GM21390 (cell line): Measurements from ENCODE around the gene FMNL1.

Source experiments
- ATAC-seq: cut with Tn5 transposase; IDR thresholded peaks from one replicate; pipeline ENCODE4 v1.9.1; 2021; ENCODE audit not compliant: unreplicated experiment

FMNL1 gene

GRCh38 chr17:45255358-45255757 is 33.7 kb downstream of the FMNL1 start:
- ATAC-seq, result no peak

DNA sequence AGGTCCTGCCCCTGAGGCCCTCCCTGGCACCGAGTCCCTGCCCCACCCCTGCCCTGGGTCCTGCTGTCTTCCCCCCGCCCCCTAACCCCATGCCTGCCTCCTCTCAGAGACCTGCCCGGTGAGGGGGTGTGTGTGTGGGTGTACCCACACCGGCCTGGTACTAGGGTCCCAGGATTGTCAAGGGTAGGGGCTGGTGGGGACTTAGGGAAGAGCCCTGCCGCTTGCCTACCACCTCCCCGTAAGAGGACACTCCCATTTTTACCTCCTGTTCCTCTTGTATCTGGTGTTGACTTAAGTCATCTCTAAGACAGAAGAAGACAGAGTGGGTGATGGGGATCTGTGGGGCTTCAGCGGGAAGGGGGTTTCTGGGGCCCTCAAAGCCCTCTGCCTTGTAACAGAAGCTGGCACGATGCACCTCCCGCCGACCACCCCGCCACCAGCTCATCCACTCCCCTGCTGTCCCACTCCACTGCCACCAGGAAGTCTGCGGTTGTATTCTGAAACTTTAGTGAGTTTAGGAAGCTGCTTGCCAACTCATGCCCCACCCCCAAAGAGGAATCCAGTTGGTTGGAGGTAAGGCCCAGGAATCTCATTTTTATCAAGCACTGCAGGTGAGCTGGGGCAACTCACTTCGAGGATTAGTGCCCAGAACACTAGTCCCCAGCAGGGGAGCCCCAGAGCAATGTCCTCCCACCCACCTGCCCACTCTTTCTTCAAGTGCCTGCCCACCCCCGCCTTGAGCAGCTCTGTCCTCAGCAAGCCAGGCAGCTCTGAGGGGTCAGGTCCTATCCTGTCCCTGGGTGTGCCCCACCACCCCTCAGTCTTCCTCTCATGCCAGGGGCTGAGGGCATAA is 34.7 kb downstream of the FMNL1 start:
- no peak for ATAC-seq

DNA sequence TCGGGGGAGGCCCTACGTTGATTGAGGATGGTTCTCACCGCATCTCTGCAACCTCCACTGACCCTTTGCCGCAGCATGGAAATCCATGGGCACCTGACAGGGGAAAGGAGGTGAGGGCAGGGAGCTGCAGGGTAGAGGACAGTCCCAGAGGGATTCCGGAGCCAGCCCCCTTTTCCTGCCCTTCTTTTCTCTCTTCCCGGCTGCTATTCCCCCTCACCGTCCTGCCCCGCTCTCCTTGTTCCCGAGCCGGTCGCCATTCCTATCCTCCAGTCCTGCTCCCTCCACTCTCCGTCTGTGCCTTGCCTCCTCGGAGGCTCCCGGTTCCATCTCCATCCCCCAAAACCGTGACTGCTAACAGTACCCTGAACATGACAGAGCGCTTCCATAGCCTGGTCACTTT is 35.4 kb downstream of the FMNL1 start:
- ATAC-seq, result no peak

- ATAC-seq, result no peak
These were observed 37.3 kb downstream of the FMNL1 start for GRCh38 chr17:45258981-45259380.

GRCh38 chr17:45260204-45260783 is 38.6 kb downstream of the FMNL1 start:
- no peak for ATAC-seq

- ATAC-seq, result no peak
These were observed 40.2 kb downstream of the FMNL1 start, which contains the start of gene SPATA32 for GRCh38 chr17:45261577-45262515. Gene SPATA32 (minus strand): TSS chr17:45262094. CDS start chr17:45262016, 78 bp downstream.

- ATAC-seq, result no peak
These were observed 41.1 kb downstream of the FMNL1 start for GRCh38 chr17:45262516-45263476.

- no peak for ATAC-seq
These were observed 41.8 kb downstream of the FMNL1 start for GRCh38 chr17:45263477-45263860.

GRCh38 chr17:45264430-45264829 is 42.7 kb downstream of the FMNL1 start:
- ATAC-seq, result no peak

- no peak for ATAC-seq
These were observed 43.3 kb downstream of the FMNL1 start for GRCh38 chr17:45264988-45265387.

GRCh38 chr17:45265821-45266220 is 44.1 kb downstream of the FMNL1 start:
- no peak for ATAC-seq

DNA sequence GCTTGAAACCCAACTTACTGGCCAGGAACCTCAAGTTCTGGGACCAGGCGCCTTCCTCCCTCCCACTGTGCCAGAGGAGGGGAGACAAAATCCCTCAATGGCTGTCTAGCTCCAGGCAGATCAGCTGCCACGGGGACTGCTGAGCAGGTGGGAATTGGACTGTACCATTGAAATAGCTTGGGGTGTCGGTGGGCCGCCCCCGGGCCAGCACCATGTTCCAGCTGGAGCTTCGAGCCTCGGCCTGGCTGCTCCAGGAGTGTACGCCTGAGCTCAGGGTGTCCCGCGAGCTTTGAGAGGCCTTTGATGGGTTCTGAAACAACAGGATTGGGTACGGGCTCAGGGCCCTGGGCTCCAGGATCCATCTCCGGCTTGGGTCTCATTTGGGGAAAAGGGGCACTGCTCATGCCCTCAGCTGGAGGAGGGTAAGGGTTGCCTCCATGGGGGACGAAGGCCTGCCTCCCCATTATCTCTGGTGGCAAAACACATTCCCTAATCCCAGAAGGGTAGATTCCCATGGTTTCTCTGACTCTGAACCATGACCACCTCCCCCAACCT is 44.8 kb downstream of the FMNL1 start:
- no peak for ATAC-seq

DNA sequence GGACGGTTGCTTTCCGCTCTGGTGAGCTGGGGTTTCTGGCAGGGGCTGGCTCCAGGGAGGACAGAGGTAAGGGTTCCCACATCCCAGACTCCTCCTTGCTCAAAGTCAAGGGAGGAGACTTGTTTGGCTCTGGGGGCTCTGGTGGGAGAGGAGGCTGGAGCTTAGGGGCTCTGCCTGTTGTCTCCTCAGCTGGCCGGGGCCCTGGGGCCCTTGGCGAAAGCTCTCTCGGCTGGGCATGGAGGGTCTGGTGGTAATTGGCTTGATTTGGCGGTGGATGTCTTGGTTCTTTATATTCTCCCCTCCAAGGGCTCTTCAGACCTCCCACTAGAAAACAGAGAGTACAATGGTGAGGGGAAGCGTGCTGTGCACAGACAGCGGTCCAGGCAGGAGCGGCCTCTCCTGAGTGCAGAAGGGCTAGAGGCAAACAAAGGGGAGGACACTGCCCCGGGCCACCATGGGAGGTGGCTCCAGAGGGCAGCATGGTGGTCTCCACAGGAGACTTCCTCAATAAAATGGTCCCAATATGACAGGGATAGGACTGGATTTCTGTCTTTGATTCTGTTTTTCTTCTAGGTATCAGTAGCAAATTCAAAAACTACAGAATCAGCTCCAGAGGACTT is 45.9 kb downstream of the FMNL1 start:
- no peak for ATAC-seq

DNA sequence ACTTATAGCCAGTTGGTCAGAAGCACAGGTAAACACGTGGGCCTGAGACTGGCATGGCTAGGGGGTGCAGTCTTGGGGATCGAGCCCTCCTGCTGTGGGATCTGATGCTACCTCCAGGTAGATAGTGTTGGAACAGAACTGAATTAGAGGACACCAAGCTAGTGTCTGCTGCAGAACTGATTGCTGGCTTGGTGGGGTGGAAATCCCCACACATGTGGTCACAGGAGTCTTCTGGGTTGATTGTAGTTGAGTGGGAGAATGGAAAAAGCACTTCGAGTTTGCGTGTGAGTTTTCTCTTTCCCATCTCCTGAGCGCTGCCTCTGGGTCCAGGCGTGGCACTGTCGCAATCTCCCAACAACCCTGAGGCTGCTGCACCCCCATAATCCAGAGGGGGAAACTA is 48.2 kb downstream of the FMNL1 start:
- no peak for ATAC-seq

DNA sequence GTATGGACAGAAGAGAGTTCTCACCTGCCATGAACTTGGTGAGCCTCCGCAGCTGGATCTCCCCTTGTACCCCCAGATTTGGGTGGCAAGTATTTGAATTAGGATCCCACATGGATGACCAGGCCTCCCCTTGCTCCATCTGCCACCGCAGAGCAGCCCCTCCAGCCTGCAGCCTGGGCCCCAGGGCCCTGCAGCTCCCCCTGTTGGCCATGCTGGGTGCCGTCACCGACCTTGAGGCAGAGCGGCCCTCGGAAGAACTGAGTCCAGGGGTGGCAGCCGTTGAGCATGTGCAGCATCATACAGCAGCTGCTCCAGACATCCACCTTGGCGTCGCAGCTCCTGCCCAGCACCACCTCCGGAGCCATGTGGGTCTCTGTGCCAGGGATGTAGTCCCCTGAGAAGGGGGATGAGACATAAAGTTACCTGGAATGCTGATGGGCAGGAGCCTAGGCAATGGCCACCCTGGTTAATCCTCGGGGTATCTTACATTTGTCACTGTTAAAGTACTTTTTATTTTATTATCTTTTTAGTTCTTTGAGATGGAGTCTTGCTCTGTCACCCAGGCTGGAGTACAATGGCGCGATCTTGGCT is 49.2 kb downstream of the FMNL1 start:
- no peak for ATAC-seq

GRCh38 chr17:45271603-45272002 is 49.9 kb downstream of the FMNL1 start:
- no peak for ATAC-seq

DNA sequence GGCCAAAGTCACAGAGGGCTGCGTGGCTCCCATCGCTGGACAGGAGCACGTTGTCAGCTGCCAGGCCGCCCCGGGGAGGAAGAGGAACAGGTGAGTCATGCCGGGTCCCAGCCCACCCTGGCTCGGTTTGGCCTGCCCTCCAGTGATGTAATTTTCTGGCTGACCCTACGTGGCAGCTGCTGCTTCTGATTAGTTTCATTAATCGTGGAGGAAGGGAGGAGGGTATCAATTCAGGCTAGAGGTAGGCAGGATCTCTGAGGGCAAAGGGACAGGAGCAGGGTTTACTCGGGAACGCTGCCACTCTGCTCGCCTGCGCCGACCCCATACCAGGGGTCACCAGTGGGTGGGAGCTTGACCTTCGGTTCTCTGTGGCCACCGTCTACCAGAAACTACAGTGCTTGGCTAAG is 51.9 kb downstream of the FMNL1 start:
- no peak for ATAC-seq

DNA sequence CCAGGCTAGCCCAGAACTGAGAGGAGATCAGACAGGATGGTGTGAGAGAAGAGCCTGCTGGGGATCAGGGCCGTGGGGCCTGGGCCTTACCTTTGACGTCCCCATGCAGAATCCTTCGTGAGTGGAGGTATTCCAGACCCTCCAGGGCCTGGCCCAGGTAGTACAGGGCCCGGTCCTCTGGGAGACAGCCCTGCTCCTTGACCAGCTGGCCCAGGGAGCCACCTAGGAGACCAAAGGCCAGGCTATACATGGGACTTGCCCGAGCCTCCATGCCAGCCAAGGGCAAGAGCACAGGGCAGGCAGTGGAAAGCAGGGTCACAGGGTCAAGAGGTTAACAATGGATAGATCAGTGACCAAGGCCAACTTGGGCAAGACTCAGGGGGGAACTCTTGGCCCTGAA is 52.3 kb downstream of the FMNL1 start:
- ATAC-seq, result no peak

DNA sequence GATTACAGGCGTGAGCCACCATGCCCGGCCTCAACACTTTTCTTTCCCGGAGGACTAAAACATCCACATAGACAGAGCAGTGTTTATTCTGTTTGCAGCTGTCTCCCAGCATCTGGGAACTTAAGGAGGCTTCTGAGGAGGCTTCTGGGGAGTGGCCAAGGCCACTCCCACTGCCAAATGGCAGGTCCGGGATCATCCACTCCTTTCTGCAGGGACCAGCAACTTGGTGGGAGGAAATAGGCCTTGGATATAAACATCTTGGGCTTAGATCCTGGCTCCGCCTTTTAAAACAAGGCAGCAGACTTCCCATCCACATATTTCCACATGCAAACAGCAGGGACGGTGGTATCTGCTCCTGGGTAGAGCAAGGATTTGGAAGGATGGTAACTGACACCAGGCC is 54.3 kb downstream of the FMNL1 start:
- ATAC-seq, result no peak
